Skeletal muscle satellite cell (primary cell): ENCODE measurements around the gene MMP7.

ENCODE experiments used
- H3K27me3 ChIP-seq: 2 replicates; pipeline ENCODE4 v1.7.0; 2013; ENCODE audit warnings: low read length; ENCODE audit not compliant: control insufficient read depth, insufficient read depth
- H3K36me3 ChIP-seq: 2 replicates; pipeline ENCODE4 v1.7.0; 2013; ENCODE audit warnings: mild to moderate bottlenecking, control low read depth, low read length; ENCODE audit not compliant: insufficient read depth
- H3K4me1 ChIP-seq: 2 replicates; pipeline ENCODE4 v1.7.0; 2013; ENCODE audit warnings: low read length; ENCODE audit not compliant: control insufficient read depth, insufficient read depth
- H3K4me2 ChIP-seq: 2 replicates; pipeline ENCODE4 v1.7.0; 2013; ENCODE audit warnings: mild to moderate bottlenecking, low read length
- H3K4me3 ChIP-seq: 2 replicates; pipeline ENCODE4 v1.7.0; 2013; ENCODE audit warnings: low read length
- H3K9ac ChIP-seq: 2 replicates; pipeline ENCODE4 v1.7.0; 2013; ENCODE audit warnings: mild to moderate bottlenecking, low read depth, low read length, moderate library complexity
- H3K9me3 ChIP-seq: replicated peaks from 2 replicates; pipeline ENCODE4 v1.7.0; 2013; ENCODE audit warnings: mild to moderate bottlenecking, control low read depth, low read length

Gene MMP7

GRCh38 chr11:102491969-102492368 is 38.6 kb downstream of the MMP7 start:
- no peak overlapping the region for H3K4me2 ChIP-seq
- H3K27me3 ChIP-seq, result no peaks in the 10 kb centered on the region
- H3K9ac ChIP-seq, result no peak overlapping the region
- H3K36me3 ChIP-seq, result no peaks in the 10 kb centered on the region
- no peak overlapping the region for H3K4me3 ChIP-seq
- no peaks in the 10 kb centered on the region for H3K9me3 ChIP-seq
- peaks cover 9% of the 10 kb centered on the region for H3K4me1 ChIP-seq

GRCh38 chr11:102489186-102490145 is 41.1 kb downstream of the MMP7 start:
- Histone ChIP-seq H3K9ac (no peak overlapping the region), H3K4me3 (no peak overlapping the region), H3K4me1 (peaks cover 5% of the 10 kb centered on the region), H3K36me3 (no peaks in the 10 kb centered on the region), H3K9me3 (no peaks in the 10 kb centered on the region), H3K27me3 (no peaks in the 10 kb centered on the region), H3K4me2 (no peak overlapping the region)

- H3K4me1 ChIP-seq, result peaks cover 4% of the 10 kb centered on the region
- H3K9ac ChIP-seq, result no peak overlapping the region
- no peak overlapping the region for H3K4me2 ChIP-seq
- H3K4me3 ChIP-seq, result no peak overlapping the region
- no peaks in the 10 kb centered on the region for H3K36me3 ChIP-seq
- no peaks in the 10 kb centered on the region for H3K27me3 ChIP-seq
- H3K9me3 ChIP-seq, result no peaks in the 10 kb centered on the region
Observed at GRCh38 chr11:102488208-102488607, 42.3 kb downstream of the MMP7 start.

- no peaks in the 10 kb centered on the region for H3K36me3 ChIP-seq
- H3K4me1 ChIP-seq, result peaks cover 4% of the 10 kb centered on the region
- H3K4me3 ChIP-seq, result no peak overlapping the region
- H3K9me3 ChIP-seq, result no peaks in the 10 kb centered on the region
- no peak overlapping the region for H3K4me2 ChIP-seq
- H3K9ac ChIP-seq, result no peak overlapping the region
- no peaks in the 10 kb centered on the region for H3K27me3 ChIP-seq
Observed at GRCh38 chr11:102487214-102487613, 43.3 kb downstream of the MMP7 start.

- Histone ChIP-seq H3K27me3 (no peaks in the 10 kb centered on the region), H3K9ac (no peak overlapping the region), H3K36me3 (no peaks in the 10 kb centered on the region), H3K4me1 (peaks cover 4% of the 10 kb centered on the region), H3K4me3 (no peak overlapping the region), H3K4me2 (no peak overlapping the region), H3K9me3 (no peaks in the 10 kb centered on the region)
Observed at GRCh38 chr11:102486584-102486983, 44.0 kb downstream of the MMP7 start.

- H3K36me3 ChIP-seq, result no peaks in the 10 kb centered on the region
- no peak overlapping the region for H3K4me2 ChIP-seq
- H3K4me1 ChIP-seq, result peaks cover 4% of the 10 kb centered on the region
- no peaks in the 10 kb centered on the region for H3K9me3 ChIP-seq
- no peak overlapping the region for H3K9ac ChIP-seq
- H3K27me3 ChIP-seq, result no peaks in the 10 kb centered on the region
- H3K4me3 ChIP-seq, result no peak overlapping the region
Observed at GRCh38 chr11:102485095-102485722, 45.3 kb downstream of the MMP7 start.

GRCh38 chr11:102482433-102482832 is 48.1 kb downstream of the MMP7 start:
- no peaks in the 10 kb centered on the region for H3K27me3 ChIP-seq
- H3K4me2 ChIP-seq, result no peak overlapping the region
- no peaks in the 10 kb centered on the region for H3K9me3 ChIP-seq
- no peak overlapping the region for H3K4me3 ChIP-seq
- H3K4me1 ChIP-seq, result peaks cover 4% of the 10 kb centered on the region
- no peaks in the 10 kb centered on the region for H3K36me3 ChIP-seq
- H3K9ac ChIP-seq, result no peak overlapping the region

- no peak overlapping the region for H3K4me3 ChIP-seq
- no peaks in the 10 kb centered on the region for H3K4me1 ChIP-seq
- no peaks in the 10 kb centered on the region for H3K9me3 ChIP-seq
- no peak overlapping the region for H3K4me2 ChIP-seq
- H3K9ac ChIP-seq, result no peak overlapping the region
- H3K27me3 ChIP-seq, result no peaks in the 10 kb centered on the region
- H3K36me3 ChIP-seq, result no peaks in the 10 kb centered on the region
Observed at GRCh38 chr11:102479733-102480132, 50.8 kb downstream of the MMP7 start.

- Histone ChIP-seq H3K4me2 (no peak overlapping the region), H3K9ac (no peak overlapping the region), H3K4me3 (no peak overlapping the region), H3K27me3 (no peaks in the 10 kb centered on the region), H3K36me3 (no peaks in the 10 kb centered on the region), H3K9me3 (no peaks in the 10 kb centered on the region), H3K4me1 (no peaks in the 10 kb centered on the region)
Observed at GRCh38 chr11:102478673-102479299, 51.8 kb downstream of the MMP7 start.

- Histone ChIP-seq H3K27me3 (no peaks in the 10 kb centered on the region), H3K4me2 (no peak overlapping the region), H3K36me3 (no peaks in the 10 kb centered on the region), H3K9ac (no peak overlapping the region), H3K4me1 (no peaks in the 10 kb centered on the region), H3K9me3 (no peaks in the 10 kb centered on the region), H3K4me3 (no peak overlapping the region)
Observed at GRCh38 chr11:102476812-102477211, 53.7 kb downstream of the MMP7 start.

GRCh38 chr11:102476069-102476468 is 54.5 kb downstream of the MMP7 start:
- no peaks in the 10 kb centered on the region for H3K4me1 ChIP-seq
- H3K4me2 ChIP-seq, result no peak overlapping the region
- no peaks in the 10 kb centered on the region for H3K9me3 ChIP-seq
- no peaks in the 10 kb centered on the region for H3K36me3 ChIP-seq
- no peak overlapping the region for H3K4me3 ChIP-seq
- no peak overlapping the region for H3K9ac ChIP-seq
- H3K27me3 ChIP-seq, result no peaks in the 10 kb centered on the region
